Measurements from ENCODE around the gene KNTC1. TPM values are rescaled to one million over a fixed set of nuclear protein-coding genes. Genes with fewer than 3 reads are reported as not detected.
"Not testable (repeated sequence)": the region's sequence is repeated elsewhere in the genome, so short reads cannot be mapped to it uniquely, and the experiment has no call there.

The KNTC1 gene
- total RNA-seq, 2 donors from 2014 or later: 163 to 199 TPM

GRCh38 chr12:122584177-122584863, 57.3 kb downstream of the KNTC1 start:
- ATAC-seq (no peak), DNase-seq (ENCODE audit: low spot score in 2 of 2) (no peak)
- Mint-ChIP-seq H3K36me3 (peaks cover 13 to 30% of the 10 kb centered on the region in 2 donors), H3K9me3 (no peaks in the 10 kb centered on the region), H3K27ac (no peak overlapping the region)

DNA sequence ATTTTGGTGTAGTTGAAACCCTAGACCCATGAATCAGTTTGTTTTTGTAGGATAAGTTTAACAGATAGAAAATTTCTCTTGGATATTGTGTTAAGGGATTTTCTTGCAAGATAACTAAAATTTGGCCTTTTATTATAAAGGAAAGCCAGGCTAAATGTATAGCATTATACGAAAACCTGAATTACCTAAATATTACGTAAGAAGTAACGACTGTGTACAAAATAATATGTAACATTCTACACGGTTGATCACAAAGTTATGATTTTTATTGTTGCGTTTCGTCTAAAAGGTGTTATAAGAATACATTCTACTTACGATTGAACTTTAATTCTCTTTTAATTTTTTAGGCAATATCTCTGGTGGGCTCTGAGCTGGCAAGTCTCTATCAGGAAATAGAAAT, 63.9 kb downstream of the KNTC1 start:
- H3K27ac Mint-ChIP-seq: no peak overlapping the region
- ATAC-seq: no peak
- no peaks in the 10 kb centered on the region for H3K9me3 Mint-ChIP-seq
- H3K36me3 Mint-ChIP-seq: peaks cover 11% of the 10 kb centered on the region in 2 donors
- no peak for DNase-seq (ENCODE audit: low spot score in 2 of 2)

DNA sequence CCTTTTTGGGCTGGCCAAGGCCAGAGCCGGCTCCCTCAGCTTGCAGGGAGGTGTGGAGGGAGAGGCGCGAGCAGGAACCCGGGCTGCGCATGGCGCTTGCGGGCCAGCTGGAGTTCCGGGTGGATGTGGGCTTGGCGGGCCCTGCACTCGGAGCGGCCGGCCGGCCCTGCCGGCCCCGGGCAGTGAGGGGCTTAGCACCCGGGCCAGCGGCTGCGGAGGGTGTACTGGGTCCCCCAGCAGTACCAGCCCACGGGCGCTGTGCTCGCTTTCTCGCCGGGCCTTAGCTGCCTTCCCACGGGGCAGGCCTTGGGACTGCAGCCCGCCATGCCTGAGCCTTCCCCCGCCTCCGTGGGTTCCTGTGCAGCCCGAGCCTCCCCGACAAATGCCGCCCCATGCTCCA, 64.9 kb downstream of the KNTC1 start:
- not testable (repeated sequence) for DNase-seq (ENCODE audit: low spot score in 2 of 2); H3K9me3 Mint-ChIP-seq; ATAC-seq
- H3K36me3 Mint-ChIP-seq: peaks cover 11% of the 10 kb centered on the region in 2 donors
- peak overlapping the region in 1 of 2 donors; percentile 50 for H3K27ac Mint-ChIP-seq

GRCh38 chr12:122592543-122592942, 65.5 kb downstream of the KNTC1 start:
- not testable (repeated sequence) for DNase-seq (ENCODE audit: low spot score in 2 of 2); ATAC-seq; H3K9me3 Mint-ChIP-seq
- H3K36me3 Mint-ChIP-seq: peaks cover 11% of the 10 kb centered on the region in 2 donors
- peak overlapping the region in 1 of 2 donors; percentile 50 for H3K27ac Mint-ChIP-seq

DNA sequence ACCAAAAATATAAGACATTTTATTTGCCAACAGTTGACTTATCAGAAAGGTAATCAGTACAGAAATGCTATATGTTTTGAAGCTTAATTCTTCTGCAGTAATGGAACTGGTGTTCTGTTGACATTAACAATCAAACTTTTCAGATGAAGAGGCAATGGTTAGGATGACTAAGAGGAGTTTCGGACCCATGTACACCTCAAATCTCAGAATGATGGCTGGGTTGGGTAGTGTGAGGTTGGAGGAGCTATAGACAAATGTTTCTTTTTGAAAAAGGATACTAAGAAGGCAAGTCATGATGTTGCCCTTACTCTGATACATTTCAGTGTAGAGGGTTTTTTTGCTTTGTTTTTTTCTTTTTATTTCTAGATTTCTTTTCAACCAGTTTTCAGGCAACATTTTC, 66.9 kb downstream of the KNTC1 start:
- H3K9me3 Mint-ChIP-seq: no peaks in the 10 kb centered on the region
- H3K27ac Mint-ChIP-seq: peak overlapping the region in 1 of 2 donors; percentile 22
- DNase-seq (ENCODE audit: low spot score in 2 of 2) (no peak), ATAC-seq (peak; percentile 66 to 90)
- peaks cover 15 to 18% of the 10 kb centered on the region in 2 donors for H3K36me3 Mint-ChIP-seq

DNA sequence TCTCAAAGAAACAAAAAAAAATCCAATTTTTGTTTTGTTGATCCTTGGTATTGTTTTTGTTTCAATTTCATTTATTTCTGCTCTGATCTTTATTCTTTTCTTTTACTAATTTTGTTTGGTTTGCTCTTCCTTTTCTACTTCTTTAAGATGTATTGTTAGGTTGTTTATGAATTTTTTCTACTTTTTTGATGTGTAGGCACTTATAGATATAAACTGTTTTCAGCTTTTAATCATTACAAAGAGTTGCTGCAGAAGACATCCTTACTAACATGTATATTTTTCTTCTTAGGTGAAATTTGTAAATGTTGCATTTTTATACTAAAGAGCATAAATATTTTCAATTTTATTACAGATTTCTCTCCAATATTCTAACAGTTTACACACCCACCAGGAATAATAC, 69.8 kb downstream of the KNTC1 start:
- H3K36me3 Mint-ChIP-seq: peaks cover 10 to 13% of the 10 kb centered on the region in 2 donors
- no peak for DNase-seq (ENCODE audit: low spot score in 2 of 2)
- ATAC-seq: no peak
- no peaks in the 10 kb centered on the region for H3K9me3 Mint-ChIP-seq
- H3K27ac Mint-ChIP-seq: no peak overlapping the region

- DNase-seq (ENCODE audit: low spot score in 2 of 2) (no peak), ATAC-seq (no peak)
- peaks cover 10 to 18% of the 10 kb centered on the region in 2 donors for H3K36me3 Mint-ChIP-seq
- no peak overlapping the region for H3K27ac Mint-ChIP-seq
- no peaks in the 10 kb centered on the region for H3K9me3 Mint-ChIP-seq
Measured at GRCh38 chr12:122602456-122602855, 75.4 kb downstream of the KNTC1 start.

DNA sequence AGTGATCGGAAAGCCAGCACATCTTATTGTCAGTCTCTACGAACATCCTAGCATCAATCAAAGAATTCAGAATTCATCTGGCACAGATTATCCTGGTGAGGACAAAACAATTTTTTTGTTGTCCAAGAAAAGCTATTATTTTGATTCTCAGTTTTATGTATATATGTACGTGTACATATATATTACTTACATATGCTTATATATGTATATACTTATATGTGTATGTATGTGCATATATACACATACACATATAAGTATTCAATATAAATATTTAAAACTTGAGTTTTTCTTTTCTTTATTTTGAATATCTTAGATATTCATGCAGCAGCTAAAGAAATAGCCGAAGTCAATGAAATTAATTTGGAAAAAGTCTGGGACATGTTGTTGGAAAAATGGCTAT, 77.9 kb downstream of the KNTC1 start:
- no peak for ATAC-seq

GRCh38 chr12:122609732-122610131, 82.7 kb downstream of the KNTC1 start:
- DNase-seq (ENCODE audit: low spot score in 2 of 2): no peak
- Mint-ChIP-seq H3K27ac (no peak overlapping the region), H3K9me3 (no peaks in the 10 kb centered on the region), H3K36me3 (peaks cover 7 to 8% of the 10 kb centered on the region in 2 donors)
- no peak for ATAC-seq

More for the DNA sequence above, 77.9 kb downstream of the KNTC1 start:
- DNase-seq (ENCODE audit: low spot score in 2 of 2): no peak
- Mint-ChIP-seq H3K9me3 (no peaks in the 10 kb centered on the region), H3K36me3 (peaks cover 6 to 11% of the 10 kb centered on the region in 2 donors), H3K27ac (no peak overlapping the region)

GRCh38 chr12:122610207-122610606, 83.2 kb downstream of the KNTC1 start:
- ATAC-seq (no peak), DNase-seq (ENCODE audit: low spot score in 2 of 2) (no peak)
- Mint-ChIP-seq H3K27ac (no peak overlapping the region), H3K9me3 (no peaks in the 10 kb centered on the region), H3K36me3 (peaks cover 7 to 8% of the 10 kb centered on the region in 2 donors)

DNA sequence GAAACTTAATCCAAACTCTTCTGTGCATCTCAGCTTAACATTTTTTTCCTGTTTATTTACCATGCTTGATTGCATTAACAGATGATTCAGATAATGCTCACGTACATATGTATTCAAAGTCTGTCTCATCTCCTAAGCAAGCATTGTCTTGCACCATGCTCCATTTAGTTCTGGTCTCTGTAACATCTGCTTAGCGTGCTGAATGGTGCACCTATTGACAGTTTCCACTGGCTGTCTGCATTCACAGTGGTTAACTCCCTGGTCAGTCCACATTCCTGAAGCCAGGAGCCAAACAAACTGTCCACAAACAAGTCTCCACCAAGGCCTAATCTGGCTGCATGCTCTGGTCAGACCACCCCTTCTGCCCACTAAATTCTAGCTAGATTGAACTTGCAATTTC, 83.9 kb downstream of the KNTC1 start:
- H3K9me3 Mint-ChIP-seq: no peaks in the 10 kb centered on the region
- H3K36me3 Mint-ChIP-seq: peaks cover 7 to 8% of the 10 kb centered on the region in 2 donors
- no peak for ATAC-seq
- no peak overlapping the region for H3K27ac Mint-ChIP-seq
- DNase-seq (ENCODE audit: low spot score in 2 of 2): no peak

- ATAC-seq: no peak
- Mint-ChIP-seq H3K27ac (no peak overlapping the region), H3K9me3 (no peaks in the 10 kb centered on the region), H3K36me3 (peaks cover 12 to 17% of the 10 kb centered on the region in 2 donors)
- DNase-seq (ENCODE audit: low spot score in 2 of 2): no peak
Measured at GRCh38 chr12:122614839-122615238, 87.8 kb downstream of the KNTC1 start.

GRCh38 chr12:122615780-122616179, 88.7 kb downstream of the KNTC1 start:
- Mint-ChIP-seq H3K27ac (peak overlapping the region in 1 of 2 donors; percentile 29), H3K36me3 (peaks cover 16 to 23% of the 10 kb centered on the region in 2 donors), H3K9me3 (no peaks in the 10 kb centered on the region)
- DNase-seq (ENCODE audit: low spot score in 2 of 2) (no peak), ATAC-seq (no peak)

- Mint-ChIP-seq H3K27ac (peak overlapping the region in 1 of 2 donors; percentile 39), H3K36me3 (no peaks in the 10 kb centered on the region), H3K9me3 (no peaks in the 10 kb centered on the region)
- ATAC-seq (no peak), DNase-seq (ENCODE audit: low spot score in 2 of 2) (no peak)
Measured at GRCh38 chr12:122635471-122635870, 108.4 kb downstream of the KNTC1 start.

DNA sequence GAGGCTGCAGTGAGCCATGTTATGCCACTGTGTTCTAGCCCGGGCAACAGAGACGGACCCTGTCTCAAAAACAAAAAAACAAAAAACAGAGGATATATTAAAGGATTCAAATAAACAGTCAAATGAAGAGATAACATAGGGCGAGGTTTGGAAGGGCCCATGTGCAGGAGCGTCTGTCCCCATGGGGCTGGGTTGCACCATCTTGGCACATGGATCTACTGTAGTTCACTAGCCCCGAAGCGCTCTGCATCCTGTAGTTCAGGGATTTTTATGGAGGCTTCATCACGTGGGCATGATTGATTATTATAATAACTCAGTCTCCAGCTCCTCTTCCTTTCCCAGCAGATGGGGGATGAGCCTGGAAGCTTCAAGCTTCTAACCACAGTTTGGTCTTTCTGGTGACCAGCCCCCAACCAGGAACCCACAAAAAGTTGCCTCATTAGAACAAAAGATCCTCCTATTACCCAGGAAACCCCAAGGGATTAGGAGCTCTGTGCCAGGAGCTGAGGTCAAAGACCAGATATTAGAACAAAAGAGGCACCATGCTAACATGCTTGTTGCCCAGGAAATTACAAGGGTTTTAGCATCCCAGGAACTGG, 116.3 kb downstream of the KNTC1 start:
- H3K9me3 Mint-ChIP-seq: no peaks in the 10 kb centered on the region
- H3K27ac Mint-ChIP-seq: no peak overlapping the region
- DNase-seq (ENCODE audit: low spot score in 2 of 2) (no peak), ATAC-seq (no peak)
- H3K36me3 Mint-ChIP-seq: no peaks in the 10 kb centered on the region

DNA sequence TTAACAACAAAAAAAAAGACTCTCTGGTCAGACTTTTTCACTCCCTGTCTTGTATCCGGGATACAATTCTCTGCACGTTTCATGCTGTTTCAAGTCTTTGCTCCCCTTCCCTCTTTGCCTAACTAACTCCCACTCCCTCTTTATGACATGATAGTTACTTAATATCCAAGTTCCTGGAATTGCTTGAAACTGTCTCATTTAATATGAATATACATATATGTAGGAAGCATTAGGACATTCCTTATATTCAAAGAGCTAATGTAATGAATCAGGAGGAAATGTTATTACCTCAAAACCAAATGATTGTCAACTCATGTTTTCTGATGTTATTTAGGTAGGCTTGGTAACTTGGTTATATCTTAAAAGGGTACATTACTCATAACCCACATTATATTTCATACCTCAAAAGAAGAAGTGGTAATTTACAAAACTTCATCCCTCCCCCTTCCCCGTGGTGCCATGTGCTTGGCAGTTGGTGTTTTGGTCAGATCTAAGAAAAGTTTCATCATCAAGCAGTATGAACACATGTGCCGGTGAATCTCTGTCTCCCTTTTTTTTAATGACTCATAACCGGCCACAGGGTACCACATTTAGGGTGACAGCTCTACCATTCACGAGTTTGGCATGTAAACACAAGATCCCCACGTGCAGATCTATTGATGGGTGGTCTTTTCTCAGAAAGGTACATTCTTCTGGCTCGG, 119.6 kb downstream of the KNTC1 start:
- ATAC-seq (peak; percentile 95 to 97), DNase-seq (ENCODE audit: low spot score in 2 of 2) (peak in 1 of 2 donors; percentile 59)
- Mint-ChIP-seq H3K36me3 (no peaks in the 10 kb centered on the region), H3K9me3 (no peaks in the 10 kb centered on the region), H3K27ac (peak overlapping the region; percentile 33 to 56)

GRCh38 chr12:122651520-122652224, 124.6 kb downstream of the KNTC1 start:
- Mint-ChIP-seq H3K27ac (no peak overlapping the region), H3K36me3 (no peaks in the 10 kb centered on the region), H3K9me3 (no peaks in the 10 kb centered on the region)
- DNase-seq (ENCODE audit: low spot score in 2 of 2) (no peak), ATAC-seq (no peak)
